Neural cell (in vitro differentiated cells): ENCODE data around the gene ZMYND10.

Experiments used
- EZH2 ChIP-seq: fragments of 200-600, 300-800 bp; shearing (Covaris generic), sonication (generic); IDR thresholded peaks from 2 replicates; pipeline ENCODE4 v1.6.1; 2014; ENCODE audit warnings: antibody characterized with exemption, low read length, borderline replicate concordance, mild to moderate bottlenecking; ENCODE audit not compliant: insufficient read depth, poor library complexity, severe bottlenecking
- SMC3 ChIP-seq: fragments of 450-650 bp; conservative IDR thresholded peaks from 2 replicates; pipeline ENCODE4 v1.6.1; 2014; ENCODE audit warnings: antibody characterized with exemption, mild to moderate bottlenecking, moderate library complexity; ENCODE audit not compliant: poor library complexity

GRCh38 chr3:50323092-50323600 lies 22.4 kb downstream of the ZMYND10 start:
- no peak for TF ChIP-seq EZH2
- no peak for TF ChIP-seq SMC3
